Adrenal gland (tissue), 5 donors: ENCODE data around the gene GOT1.

Source experiments
- CTCF ChIP-seq, 6 experiments: fragments of 450-650 bp in 4 of 6; fragments of 200-600 bp in 2 of 6; sonication (generic) in 1 of 6; IDR thresholded peaks; 1 replicate in 5 of 6; 2 replicates in 1 of 6; pipeline versions ENCODE4 v1.5.1 to v1.8.0; 2016 to 2021; ENCODE audit warnings: antibody characterized with exemption in 6 of 6, mild to moderate bottlenecking in 2 of 6, moderate library complexity in 1 of 6
- POLR2A ChIP-seq, 2 donors: fragments of 450-650 bp; IDR thresholded peaks; one replicate each; pipeline ENCODE4 v1.6.1; 2017; ENCODE audit warnings: antibody characterized with exemption in 2 of 2, mild to moderate bottlenecking in 2 of 2, moderate library complexity in 1 of 2
- donor health status: DM: no; HTN: no; CAD: no.

- TF ChIP-seq CTCF (IDR thresholded peaks at IDR 0.05) (no peak), POLR2A (IDR thresholded peaks at IDR 0.05) (no peak)
Observed at GRCh38 chr10:99460070-99460469, 29.6 kb upstream of the GOT1 start.
